ENCODE data around the gene RAD23A. TPM values are rescaled to one million over a fixed set of nuclear protein-coding genes. Genes with fewer than 3 reads are reported as not detected.

RAD23A gene
- polyA plus RNA-seq, 4 donors = 93.0 to 114 (median 98.4) TPM

Other genes starting within 250 kb of the RAD23A start
- gene FBXW9, start 249.2 kb upstream of the RAD23A start, polyA plus RNA-seq = 10 to 100 TPM in 1 of 4 donors, 1 to 10 TPM in 3; 4.5 to 11.8 (median 7.2) TPM
- 10 to 100 TPM in 3 of 4 donors, 1 to 10 TPM in 1; 9.8 to 41.3 (median 19.7) TPM for gene TNPO2, start 221.9 kb upstream of the RAD23A start, polyA plus RNA-seq
- 100 to 1,000 TPM; 210 to 376 (median 282) TPM for gene TRIR, start 211.2 kb upstream of the RAD23A start, polyA plus RNA-seq
- gene GET3, start 208.4 kb upstream of the RAD23A start, polyA plus RNA-seq = 10 to 100 TPM; 62.1 to 85.4 (median 69.8) TPM
- 1 to 10 TPM in 1 of 4 donors, under 1 TPM in 2, not detected in 1; 0.10 to 3.4 (median 0.16) TPM for gene BEST2, start 194.1 kb upstream of the RAD23A start, polyA plus RNA-seq
- gene HOOK2, start 170.3 kb upstream of the RAD23A start, polyA plus RNA-seq = 100 to 1,000 TPM in 3 of 4 donors, 10 to 100 TPM in 1; 61.8 to 206 (median 167) TPM
- gene JUNB, start 154.4 kb upstream of the RAD23A start, polyA plus RNA-seq = 100 to 1,000 TPM in 2 of 4 donors, 10 to 100 TPM in 2; 44.7 to 234 (median 135) TPM
- 100 to 1,000 TPM; 285 to 523 (median 416) TPM for gene PRDX2, start 144.1 kb upstream of the RAD23A start, polyA plus RNA-seq
- gene THSD8, start 143.8 kb upstream of the RAD23A start, polyA plus RNA-seq = 1 to 10 TPM in 3 of 4 donors, not detected in 1; 2.9 to 4.0 (median 3.1) TPM
- 10 to 100 TPM in 2 of 4 donors, 1 to 10 TPM in 2; 3.1 to 22.3 (median 12.8) TPM for gene RNASEH2A, start 139.3 kb upstream of the RAD23A start, polyA plus RNA-seq
- 1 to 10 TPM in 1 of 4 donors, under 1 TPM in 2, not detected in 1; 0.64 to 1.7 (median 0.67) TPM for gene RTBDN, start 111.3 kb upstream of the RAD23A start, polyA plus RNA-seq
- 1 to 10 TPM in 2 of 4 donors, under 1 TPM in 2; 0.54 to 3.3 (median 0.95) TPM for gene MAST1, start 107.3 kb upstream of the RAD23A start, polyA plus RNA-seq
- 10 to 100 TPM in 2 of 4 donors, 1 to 10 TPM in 2; 6.5 to 43.1 (median 9.3) TPM for gene DNASE2, start 64.4 kb upstream of the RAD23A start, polyA plus RNA-seq
- gene KLF1, start 58.7 kb upstream of the RAD23A start, polyA plus RNA-seq = under 1 TPM in 2 of 4 donors, not detected in 2; 0.09 to 0.13 TPM
- 10 to 100 TPM; 24.8 to 38.9 (median 28.3) TPM for gene GCDH, start 54.7 kb upstream of the RAD23A start, polyA plus RNA-seq
- gene SYCE2, start 26.6 kb upstream of the RAD23A start, polyA plus RNA-seq = 1 to 10 TPM in 1 of 4 donors, under 1 TPM in 1, not detected in 2; 0.18 to 1.2 TPM
- gene FARSA, start 12.2 kb upstream of the RAD23A start, polyA plus RNA-seq = 10 to 100 TPM; 32.4 to 74.4 (median 48.9) TPM
- 100 to 1,000 TPM; 117 to 803 (median 435) TPM for gene CALR, start 7.3 kb upstream of the RAD23A start, polyA plus RNA-seq
- gene GADD45GIP1, start 11.4 kb downstream of the RAD23A start, polyA plus RNA-seq = 10 to 100 TPM; 27.0 to 42.2 (median 36.1) TPM
- under 1 TPM in 2 of 4 donors, not detected in 2; 0.12 to 0.16 TPM for gene DAND5, start 23.7 kb downstream of the RAD23A start, polyA plus RNA-seq
- gene NFIX, start 49.6 kb downstream of the RAD23A start, polyA plus RNA-seq = 10 to 100 TPM in 2 of 4 donors, 1 to 10 TPM in 2; 2.9 to 31.4 (median 10.0) TPM
- gene LYL1, start 157.0 kb downstream of the RAD23A start, polyA plus RNA-seq = 1 to 10 TPM in 3 of 4 donors, under 1 TPM in 1; 0.67 to 8.9 (median 2.8) TPM
- 10 to 100 TPM; 18.6 to 37.5 (median 28.3) TPM for gene TRMT1, start 170.9 kb downstream of the RAD23A start, polyA plus RNA-seq
- gene NACC1, start 172.4 kb downstream of the RAD23A start, polyA plus RNA-seq = 10 to 100 TPM in 3 of 4 donors, 1 to 10 TPM in 1; 7.6 to 51.6 (median 17.9) TPM
- 100 to 1,000 TPM in 3 of 4 donors, 10 to 100 TPM in 1; 46.3 to 162 (median 138) TPM for gene STX10, start 204.5 kb downstream of the RAD23A start, polyA plus RNA-seq
- 100 to 1,000 TPM in 2 of 4 donors, 10 to 100 TPM in 2; 67.5 to 217 (median 106) TPM for gene IER2, start 204.5 kb downstream of the RAD23A start, polyA plus RNA-seq

Data from small intestine (tissue), 4 donors.